Mucosa of stomach (tissue), 1 donor: Measurements from ENCODE around the gene TRMT1L.

ENCODE experiments used
- H3K27me3 ChIP-seq: one replicate; pipeline ENCODE4 v1.7.0; 2013; ENCODE audit warnings: mild to moderate bottlenecking, low read length; ENCODE audit not compliant: control insufficient read depth, insufficient read depth
- H3K36me3 ChIP-seq: one replicate; pipeline ENCODE4 v1.7.0; 2013; ENCODE audit warnings: low read length; ENCODE audit not compliant: control insufficient read depth, insufficient read depth
- H3K4me1 ChIP-seq: one replicate; pipeline ENCODE4 v1.7.0; 2013; ENCODE audit warnings: mild to moderate bottlenecking, low read length; ENCODE audit not compliant: control insufficient read depth, insufficient read depth
- H3K4me3 ChIP-seq: one replicate; pipeline ENCODE4 v1.7.0; 2013; ENCODE audit warnings: low read length
- H3K9ac ChIP-seq: one replicate; pipeline ENCODE4 v1.7.0; 2013; ENCODE audit warnings: mild to moderate bottlenecking, low read length, moderate library complexity
- H3K9me3 ChIP-seq: one replicate; pipeline ENCODE4 v1.7.0; 2013; ENCODE audit warnings: mild to moderate bottlenecking, low read length, moderate library complexity; ENCODE audit not compliant: control insufficient read depth
- donor health status: Pancreatic carcinoma.

Gene TRMT1L

DNA sequence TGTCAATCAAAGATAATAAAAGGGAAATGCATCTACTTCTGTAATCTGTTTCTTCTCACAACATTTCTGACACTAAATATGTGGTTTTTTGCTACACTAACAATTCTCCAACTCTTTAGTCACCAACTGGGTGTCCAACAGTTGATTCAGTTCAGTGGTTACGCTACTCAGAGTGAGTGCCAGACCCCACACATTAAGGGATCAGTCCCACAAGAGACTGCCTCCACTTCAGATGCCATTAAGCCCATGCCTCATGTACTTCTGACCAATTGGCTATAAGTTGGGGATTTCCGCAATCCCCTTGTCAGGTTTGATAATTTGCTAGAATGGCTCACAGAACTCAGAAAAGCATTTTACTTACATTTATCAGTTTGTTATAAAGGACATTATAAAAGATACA lies 83.0 kb downstream of the TRMT1L start:
- no peaks in the 10 kb centered on the region for H3K4me1 ChIP-seq
- H3K4me3 ChIP-seq: no peak overlapping the region
- no peaks in the 10 kb centered on the region for H3K9me3 ChIP-seq
- no peak overlapping the region for H3K9ac ChIP-seq
- H3K36me3 ChIP-seq: no peaks in the 10 kb centered on the region
- no peaks in the 10 kb centered on the region for H3K27me3 ChIP-seq

GRCh38 chr1:185070051-185070450 lies 86.7 kb downstream of the TRMT1L start:
- no peaks in the 10 kb centered on the region for H3K4me1 ChIP-seq
- H3K27me3 ChIP-seq: no peaks in the 10 kb centered on the region
- H3K4me3 ChIP-seq: no peak overlapping the region
- H3K9ac ChIP-seq: no peak overlapping the region
- H3K9me3 ChIP-seq: no peaks in the 10 kb centered on the region
- no peaks in the 10 kb centered on the region for H3K36me3 ChIP-seq

DNA sequence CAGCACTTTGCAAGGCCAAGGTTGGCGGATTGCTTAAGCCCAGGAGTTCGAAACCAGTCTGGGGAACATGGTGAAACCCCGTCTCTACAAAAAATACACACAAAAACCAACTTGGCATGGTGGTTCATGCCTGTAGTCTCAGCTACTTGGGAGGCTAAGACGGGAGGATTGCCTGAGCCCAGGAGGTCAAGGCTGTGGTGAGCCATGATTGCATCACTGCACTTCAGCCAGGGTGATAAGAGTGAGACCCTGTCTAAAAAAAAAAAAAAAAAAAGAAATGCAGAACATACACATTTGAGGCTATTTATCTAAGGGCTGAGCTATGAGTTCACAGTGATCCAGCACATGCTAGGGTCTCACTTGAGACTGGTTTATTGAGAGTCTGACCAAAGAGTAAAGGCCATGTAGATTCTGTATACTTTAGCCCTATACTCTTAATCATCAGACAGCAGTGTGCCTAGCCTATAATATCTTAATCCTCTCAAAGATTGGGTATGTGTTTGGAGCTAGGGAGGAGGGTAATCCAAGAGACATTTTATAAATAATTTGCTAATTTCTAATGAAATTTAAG lies 87.5 kb downstream of the TRMT1L start:
- Histone ChIP-seq H3K4me3 (no peak overlapping the region), H3K9me3 (no peaks in the 10 kb centered on the region), H3K36me3 (no peaks in the 10 kb centered on the region), H3K27me3 (no peaks in the 10 kb centered on the region), H3K4me1 (no peaks in the 10 kb centered on the region), H3K9ac (no peak overlapping the region)

GRCh38 chr1:185068341-185068740 lies 88.4 kb downstream of the TRMT1L start:
- Histone ChIP-seq H3K4me1 (no peaks in the 10 kb centered on the region), H3K36me3 (no peaks in the 10 kb centered on the region), H3K4me3 (no peak overlapping the region), H3K27me3 (no peaks in the 10 kb centered on the region), H3K9ac (no peak overlapping the region), H3K9me3 (no peaks in the 10 kb centered on the region)
